Measurements from ENCODE around the gene ETV6.
A peak's percentile ranks its signal among the peaks of the same experiment; 100 is the strongest.

ETV6 gene

DNA sequence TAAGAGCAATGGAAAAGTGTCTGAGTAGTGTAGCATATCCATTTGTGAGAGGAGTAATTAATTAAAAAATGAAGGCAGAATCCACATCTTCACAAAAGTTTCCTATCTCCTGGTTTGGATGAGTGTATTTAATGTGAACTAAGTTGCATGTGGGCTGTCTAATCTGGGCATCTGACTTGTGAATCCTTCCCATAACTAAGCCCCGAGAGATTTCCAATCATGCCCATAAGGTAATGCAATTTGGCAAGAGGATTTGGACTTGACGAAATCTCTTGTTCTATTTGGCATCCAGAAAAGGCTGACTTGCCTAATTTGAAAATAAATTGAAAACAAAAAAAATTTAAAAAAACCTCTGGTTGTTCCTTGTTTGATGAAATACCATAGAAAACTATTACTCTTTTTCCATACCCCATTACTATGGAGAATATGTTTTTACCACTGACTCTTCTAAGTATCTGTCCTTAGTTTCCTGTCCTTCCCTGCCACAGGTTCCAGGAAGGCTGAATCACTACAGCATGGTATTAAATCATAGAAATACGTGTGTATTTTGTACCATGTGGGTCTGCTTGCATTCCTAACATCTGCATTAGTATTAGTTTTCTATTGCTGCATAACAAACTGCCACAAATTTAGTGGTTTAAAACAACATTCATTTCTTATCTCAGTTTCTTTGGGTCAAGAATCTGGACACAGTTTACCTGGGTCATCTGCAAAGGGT lies 48.4 kb downstream of the ETV6 start:
- DNase-seq = no peak

DNA sequence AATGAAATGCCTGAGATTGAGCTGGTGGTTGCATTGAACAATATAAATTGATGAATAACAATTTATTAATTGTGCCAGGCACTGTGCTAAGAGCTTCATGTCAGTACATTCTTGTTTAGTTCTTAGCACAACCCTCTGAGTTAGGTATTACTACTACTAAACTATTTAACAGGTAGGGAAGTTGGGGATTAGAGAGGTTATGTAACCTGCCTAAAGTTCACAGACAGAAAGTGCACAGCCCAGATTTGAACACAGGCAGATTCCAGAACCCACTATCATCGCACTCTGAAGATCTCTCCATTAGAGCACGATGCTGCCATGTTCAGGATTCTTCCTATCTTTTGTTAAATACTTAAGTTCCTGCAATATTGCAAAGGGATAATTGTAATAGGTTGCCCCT lies 49.3 kb downstream of the ETV6 start:
- DNase-seq = no peak

DNA sequence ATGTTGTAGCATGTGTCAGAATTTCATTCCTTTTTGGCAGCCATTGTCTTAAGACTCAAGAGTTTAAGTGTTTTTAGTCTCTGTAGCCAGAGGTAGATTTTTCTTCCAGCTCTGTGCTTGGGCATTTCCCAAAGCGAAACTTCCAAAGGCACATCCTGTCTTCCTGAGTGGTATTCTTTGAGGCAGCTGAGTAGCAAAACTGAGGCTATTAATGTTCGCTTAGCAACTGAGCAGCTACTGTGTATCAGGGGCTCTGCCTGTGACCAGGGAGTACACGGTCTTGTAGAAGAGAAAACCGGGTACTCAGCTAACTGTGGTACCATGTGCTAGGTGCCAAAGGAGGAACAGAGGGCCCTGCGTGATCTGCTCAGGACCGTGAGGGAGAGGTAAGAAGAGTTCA lies 52.0 kb downstream of the ETV6 start:
- no peak for DNase-seq

DNA sequence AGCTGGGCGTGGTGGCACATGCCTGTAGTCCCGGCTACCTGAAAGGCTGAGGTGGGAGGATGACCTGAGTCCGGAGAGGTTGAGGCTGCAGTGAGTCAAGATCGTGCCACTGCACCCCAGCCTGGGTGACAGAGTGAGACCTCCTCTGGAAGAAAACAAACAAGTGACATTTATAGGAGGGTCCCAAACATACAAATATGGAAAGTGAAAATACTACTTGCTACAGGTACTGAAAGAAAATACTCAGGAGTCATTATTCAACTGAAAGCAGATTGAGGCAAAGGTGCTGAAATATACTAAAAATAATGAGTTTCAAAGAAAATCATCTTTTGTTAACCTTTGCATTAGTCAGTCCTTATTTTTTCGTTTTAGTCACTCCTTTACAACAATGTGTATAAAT lies 53.5 kb downstream of the ETV6 start:
- DNase-seq = peak; percentile 36

DNA sequence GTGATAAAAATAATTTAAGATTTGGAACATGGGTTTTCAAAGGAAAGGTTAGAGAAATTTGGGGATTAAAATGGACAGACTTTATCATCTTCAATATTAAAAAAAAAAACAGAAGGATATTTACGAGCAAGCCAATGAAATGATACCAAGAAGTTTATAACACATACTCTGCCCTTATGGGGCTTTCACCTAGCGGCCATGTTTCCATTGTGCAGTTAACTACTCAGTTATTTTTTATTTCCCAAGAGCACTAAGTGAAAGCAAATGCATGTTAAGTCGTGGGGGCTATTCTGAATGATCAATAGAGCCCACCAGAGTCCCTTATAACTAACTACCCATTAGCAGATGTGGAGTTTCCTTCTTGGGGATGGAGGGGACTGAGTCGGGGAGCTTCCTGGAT lies 53.9 kb downstream of the ETV6 start:
- no peak for DNase-seq

DNA sequence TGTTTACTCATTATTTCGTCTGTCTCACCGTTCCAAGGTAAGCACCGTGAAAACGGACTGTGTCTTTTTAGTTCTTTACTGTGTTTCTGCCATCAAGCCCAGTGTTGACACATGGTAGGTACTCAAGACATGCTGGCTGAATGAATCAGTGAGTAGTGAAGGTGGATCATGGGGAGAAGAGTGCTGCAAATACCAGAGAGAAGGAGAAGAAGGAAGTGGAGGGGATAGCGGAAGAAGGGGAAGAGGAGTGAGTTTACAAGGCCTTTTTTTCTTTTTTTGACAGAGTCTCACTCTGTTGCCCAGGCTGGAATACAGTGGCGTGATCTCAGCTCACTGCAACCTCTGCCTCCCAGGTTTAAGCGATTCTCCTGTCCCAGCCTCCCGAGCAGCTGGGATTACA lies 54.6 kb downstream of the ETV6 start:
- DNase-seq = no peak

DNA sequence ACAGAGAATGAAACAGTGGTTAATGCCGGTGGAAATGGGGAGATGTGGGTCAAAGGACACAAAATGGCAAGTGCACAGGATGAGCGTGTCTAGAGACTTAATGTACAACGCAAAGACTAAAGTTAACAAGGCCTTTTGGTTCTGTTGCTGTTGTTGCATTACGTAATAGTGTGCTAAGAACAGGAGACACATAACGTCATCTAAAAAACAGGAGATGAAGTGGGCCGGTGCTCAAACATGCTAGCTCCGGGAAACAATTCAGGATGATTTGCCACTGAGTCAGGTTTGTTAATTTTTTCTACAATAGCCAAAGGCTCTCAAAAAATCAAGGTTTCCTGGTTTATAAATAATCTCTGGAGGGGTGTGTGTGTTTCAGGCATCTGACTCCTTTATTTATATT lies 55.5 kb downstream of the ETV6 start:
- DNase-seq = no peak

DNA sequence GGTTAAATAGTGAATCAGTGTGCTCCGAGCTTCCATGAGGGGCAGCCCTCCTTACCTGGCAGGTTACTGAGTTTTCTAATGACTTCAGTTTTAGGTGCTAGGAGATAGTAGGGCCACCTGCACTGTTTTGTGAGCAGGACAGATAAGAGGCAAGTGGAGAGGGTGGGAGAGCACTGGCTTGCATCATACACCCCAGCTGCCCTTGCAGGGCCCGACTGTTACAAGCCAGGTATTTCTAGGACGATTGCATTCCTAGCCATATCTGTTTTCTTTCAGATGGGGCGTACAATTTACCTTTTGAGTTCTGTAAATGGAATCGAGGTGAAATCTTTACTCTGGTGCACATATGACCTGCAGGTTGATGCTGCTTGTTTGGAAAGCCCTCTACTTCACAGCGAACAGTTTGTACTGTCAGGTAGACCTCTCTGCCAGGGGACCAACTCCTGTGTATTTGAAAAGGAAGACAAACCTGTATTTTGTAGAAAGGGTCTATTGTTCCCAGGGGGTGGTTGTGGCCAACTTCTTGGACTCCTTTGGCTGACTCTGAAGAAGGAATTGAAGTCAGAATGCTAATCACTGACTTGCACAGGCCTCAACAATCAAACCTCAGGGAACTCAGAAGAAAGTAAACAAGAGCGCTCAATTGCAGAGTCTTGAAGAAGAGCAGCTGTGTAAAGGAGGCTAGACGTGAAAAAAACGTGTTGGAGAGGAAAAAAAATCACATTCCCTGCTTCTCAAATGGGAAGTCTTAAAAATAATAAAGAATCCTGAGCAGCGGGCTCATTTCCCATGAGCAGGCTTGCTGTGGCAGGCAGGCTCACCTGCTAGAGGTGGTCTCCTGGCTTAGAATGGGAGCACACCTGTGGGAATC lies 57.3 kb downstream of the ETV6 start:
- no peak for DNase-seq

DNA sequence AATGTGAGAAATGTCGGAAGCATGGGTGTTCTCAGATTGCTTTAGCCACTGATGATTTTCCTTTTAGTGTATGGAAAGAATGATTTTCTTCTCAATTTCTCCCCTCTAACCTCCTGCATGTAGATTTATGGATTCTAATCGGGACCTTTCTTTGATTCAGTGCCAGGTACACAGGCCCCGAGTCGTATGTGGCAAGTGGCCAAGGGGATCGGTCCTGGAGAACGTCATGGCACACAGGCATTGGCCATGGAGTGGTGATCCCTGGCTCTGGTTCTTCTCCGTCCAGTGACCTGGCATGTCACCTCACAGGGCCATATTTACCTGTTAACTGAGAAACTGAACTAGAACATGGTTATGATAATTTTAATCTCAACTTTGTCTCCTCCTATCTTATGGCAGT lies 58.1 kb downstream of the ETV6 start:
- no peak for DNase-seq

DNA sequence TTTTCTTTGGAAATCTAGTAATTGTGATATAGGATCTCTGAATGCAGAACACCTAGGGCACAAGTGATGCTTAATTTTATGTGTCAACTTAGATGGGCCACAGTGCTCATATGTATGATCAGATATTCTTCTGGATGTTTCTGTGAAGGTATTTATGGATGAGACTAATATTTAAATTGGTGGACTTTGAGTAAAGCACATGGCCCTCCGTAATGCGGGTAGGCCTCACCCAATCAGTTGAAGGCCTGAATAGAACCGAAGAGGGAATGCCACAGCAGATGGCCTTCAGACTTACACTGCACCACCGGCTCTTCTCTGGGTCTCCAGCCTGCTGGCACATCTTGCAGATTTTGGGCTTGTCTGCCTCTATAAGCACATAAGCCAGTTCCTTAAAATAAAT lies 60.0 kb downstream of the ETV6 start:
- no peak for DNase-seq

DNA sequence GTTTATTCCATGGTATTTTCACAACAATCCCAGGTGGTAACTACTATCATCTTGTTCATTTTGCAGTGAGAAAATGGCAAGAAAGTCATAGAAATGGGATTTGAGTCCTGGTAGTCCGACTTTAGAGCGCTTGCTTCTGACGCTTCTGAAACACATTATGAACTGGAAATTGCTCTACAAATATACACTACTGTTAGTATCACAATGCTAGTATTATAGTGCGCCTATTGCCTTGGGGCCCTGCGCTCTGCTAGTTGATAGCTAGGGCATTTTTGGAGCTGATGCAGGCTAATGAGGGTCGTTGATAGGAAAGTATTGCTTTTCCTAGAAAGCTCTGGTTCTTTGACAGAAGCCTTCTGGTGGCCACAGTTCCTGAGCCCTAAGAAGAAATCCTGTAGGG lies 61.0 kb downstream of the ETV6 start:
- no peak for DNase-seq

DNA sequence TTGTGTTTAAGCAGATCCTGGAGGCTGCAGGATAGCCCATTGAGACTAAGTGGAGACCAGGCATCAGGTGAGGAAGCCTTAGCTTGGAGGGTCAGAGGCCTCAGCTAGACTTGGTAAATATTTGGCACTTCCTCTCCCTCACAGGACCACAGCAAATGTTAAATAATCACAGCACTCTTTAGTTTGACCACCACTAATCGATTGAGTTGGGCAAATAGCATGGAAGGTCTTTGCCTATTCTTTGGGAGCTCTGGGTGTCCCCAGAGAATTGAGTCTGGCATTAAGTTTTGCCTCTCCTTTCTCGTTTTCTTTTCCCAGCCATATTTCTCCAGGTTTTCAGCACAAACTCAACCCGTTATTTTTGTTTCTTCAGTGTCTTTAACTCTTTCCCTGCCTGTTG lies 61.4 kb downstream of the ETV6 start:
- DNase-seq = no peak

DNA sequence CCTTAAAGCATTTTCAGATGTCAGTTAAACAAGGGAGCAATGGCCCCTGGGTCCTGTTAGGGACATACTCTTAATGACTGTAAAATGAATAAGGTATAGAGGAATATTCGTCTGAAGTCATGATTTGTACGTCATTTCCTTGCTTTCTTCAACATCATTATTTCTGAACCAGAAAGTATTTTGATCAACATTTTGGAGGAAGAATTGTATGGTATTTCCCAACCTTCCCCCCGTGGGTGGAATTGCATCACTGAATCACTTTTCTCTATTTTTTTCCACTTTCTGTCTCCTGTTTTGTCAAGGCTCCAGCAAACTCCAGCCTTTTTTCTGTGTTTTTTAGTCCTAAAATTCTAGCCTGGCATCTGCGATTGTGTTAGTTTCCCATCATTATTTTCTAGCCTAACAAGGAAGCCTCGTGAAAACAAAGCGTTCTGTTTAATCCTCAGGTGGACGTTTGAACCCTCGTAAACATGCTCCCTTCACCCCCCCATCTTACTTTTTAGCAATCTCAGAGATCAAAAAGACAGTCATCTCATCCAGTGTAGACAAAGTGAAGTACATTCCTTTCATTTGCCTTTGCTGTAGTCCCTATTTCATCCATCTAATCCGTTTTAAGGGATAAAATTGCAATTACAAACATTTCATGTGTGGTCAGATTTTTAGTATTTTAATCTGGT lies 62.3 kb downstream of the ETV6 start:
- DNase-seq = no peak

DNA sequence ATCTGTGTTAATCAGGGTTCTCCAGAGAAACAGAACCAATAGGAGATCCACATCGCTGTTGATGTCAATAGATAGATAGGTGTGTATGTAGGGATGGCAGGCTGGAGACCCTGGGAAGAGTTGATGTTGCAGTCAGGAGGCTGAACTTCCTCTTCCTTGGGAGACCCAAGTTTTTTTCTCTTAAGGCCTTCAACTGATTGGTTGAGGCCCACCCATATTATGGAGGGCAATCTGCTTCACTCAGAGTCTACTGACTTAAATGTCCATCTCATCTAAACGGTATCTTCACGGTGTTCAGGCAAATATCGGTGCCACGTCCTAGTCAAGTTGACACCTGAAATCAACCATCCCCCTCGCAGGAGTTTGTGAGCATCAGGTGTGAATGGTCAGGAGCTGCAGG lies 63.0 kb downstream of the ETV6 start:
- DNase-seq = no peak

DNA sequence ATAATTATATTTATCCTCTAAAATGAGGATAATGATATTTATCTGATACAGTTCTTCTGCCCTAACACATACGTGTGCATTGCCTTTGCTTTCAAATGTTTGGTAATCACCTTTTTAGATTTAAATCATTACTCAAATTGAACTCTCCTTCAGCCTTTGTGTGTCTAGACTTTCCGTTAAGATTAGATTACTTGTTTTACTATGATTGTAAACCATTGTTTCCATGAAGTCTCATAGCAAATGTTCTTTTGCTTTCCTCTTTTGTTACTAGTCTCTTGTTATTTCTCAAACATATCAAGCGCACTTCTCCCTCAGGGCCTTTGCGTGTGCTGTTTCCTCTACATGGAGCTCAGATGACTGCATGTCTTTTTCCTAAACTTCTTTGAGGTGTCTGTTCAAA lies 63.7 kb downstream of the ETV6 start:
- DNase-seq = peak; percentile 19

DNA sequence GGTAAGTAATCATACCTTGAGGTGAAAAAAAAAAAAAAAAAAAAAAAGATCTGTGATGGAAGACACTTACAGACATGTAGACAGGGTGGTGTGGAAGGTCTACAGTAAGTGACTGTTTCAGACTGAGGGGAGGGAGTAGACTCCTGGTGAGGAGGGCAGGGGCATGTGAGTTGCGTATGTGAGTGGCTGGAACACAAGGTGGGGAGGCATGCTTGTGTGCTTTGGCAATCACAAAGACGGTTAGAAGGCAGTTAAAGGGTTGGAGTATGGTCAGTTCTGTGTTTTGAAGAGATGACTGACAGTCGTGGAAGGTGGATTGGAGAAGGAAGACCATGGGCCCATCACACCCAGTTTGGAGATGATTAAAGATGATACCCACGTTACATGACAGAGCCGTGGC lies 65.2 kb downstream of the ETV6 start:
- no peak for DNase-seq

DNA sequence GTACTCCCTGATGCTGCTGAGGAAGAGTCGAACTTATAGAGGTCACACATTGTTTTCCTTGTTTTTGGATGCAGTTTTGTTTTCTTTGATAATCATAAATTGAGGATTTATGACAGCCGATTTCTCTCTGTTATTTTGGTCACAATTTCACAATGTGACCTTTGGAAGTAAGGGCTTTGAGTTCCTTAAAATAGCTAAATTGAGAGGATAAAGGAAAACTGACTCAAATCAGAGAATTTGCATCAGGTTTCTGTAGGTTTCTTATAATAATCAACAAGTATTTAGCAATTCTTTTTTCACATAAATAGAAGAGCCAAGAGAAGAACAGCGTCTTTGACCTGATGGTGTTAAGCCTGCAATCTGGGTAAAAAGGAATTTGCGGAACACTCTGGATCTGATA lies 66.1 kb downstream of the ETV6 start:
- DNase-seq = no peak

DNA sequence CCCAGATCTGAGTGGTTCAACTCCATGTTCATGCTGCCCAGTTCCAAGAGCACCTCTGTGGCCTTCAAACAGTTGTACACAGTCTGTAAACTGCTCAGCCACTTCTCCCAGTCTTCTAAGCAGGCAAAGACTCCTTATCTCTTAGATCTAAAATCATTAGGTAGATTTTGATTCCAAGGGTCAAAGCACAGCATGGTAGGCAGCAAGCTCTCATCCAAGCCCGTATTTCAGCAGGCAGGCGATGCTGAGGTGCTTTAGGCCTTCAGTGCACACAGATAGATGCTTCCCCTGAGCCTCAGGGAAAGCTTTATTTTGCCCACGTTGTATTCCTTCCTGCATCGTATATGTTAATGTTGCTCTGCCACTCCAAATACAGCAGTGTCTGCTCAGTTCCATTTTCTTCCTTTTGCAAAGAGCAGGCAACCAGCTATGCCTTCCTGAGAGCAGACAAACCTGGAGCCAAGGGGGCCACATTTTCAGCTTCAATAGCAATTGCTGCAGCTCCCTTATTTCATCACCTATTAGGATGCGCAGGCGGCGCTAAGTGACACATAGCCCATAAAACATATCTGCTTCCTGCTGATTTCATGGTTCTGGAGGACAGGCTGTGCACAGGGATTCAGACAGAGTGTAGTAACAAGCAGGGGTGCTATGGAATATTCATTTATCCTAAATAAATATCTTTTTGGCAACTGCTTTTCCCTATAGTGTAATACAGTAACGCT lies 67.5 kb downstream of the ETV6 start:
- no peak for DNase-seq

DNA sequence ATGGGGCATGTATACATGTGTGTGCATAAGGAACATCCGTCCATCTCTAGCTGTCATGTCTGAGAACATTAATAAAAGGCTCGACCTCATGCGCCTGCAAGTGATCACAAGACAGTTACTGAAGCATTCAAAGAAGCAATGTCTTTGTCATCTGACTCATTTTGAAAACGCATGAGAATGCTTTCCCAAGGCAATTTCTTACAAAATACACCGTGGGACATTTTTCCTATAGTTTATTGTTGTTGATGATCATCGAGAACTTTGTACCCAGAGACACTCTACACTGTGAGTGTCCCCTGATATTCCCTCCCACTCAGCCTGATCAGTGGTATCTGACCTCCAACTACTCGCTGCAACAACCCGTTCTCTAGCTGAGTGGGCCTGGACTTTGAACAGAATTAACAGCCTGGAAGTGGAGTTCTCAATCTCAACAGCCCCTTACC lies 68.1 kb downstream of the ETV6 start:
- no peak for DNase-seq

DNA sequence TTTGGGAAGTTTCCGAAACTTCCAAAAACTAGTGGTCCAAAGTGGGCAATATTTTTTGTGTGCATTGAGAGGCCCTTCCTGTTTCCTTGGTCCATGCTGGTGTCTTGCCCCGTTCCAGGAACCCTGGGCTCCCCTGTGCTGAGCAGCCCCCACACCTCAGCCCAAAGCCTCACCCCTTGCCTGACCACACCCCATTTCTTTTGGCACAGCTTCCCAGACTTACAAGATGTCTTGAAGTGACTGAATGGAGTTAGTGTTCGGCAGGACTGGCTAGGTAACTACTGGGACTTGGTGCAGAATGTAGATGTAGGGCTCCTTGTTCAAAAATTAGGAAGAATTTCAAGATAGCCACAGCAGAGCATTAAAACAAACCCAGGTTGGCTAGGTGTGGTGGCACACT lies 68.6 kb downstream of the ETV6 start:
- DNase-seq = no peak

DNA sequence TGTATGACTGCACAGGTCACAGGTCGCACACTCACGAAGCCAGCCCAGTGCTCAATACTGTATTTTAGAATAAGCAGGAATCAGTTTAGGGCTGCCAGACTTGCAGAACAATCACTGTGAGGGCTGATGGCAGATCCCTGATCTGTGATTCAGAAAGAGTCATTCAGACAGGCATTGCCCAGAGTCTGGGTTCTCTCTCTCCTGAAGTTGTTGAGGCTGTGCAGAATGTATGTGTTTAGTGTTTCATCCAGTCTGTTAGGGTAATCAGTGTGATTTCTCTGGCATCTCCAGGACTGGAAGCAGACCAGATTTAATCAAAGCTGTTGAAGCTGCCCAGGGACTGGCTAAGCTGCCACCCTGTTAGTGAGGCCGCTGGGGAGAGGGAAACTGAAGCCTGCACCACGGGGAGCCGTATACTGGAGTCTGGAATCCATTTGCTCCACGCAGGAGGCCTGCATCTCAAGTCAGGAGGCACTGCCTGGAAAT lies 69.3 kb downstream of the ETV6 start:
- DNase-seq = no peak

DNA sequence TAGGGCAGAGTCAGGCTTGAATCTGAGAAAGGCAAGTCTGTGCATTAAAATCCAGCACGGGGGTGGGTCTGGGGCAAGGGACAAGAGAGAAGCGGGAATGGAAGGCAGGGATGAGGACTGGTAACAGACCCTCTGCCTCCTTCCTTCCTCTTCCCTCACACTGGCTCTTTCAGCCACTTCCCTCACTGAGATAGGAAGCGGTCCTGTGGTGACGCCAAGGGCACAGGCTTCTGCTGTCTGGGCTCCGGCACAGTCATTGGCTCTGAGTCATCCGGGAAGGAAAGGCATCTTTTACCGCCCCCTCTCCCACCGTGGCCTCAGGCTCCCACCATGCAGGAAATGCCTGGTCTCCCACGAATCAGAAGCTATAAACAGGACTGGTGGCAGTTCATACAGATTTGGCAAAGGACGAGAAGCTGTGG lies 70.2 kb downstream of the ETV6 start:
- peak; percentile 64 for DNase-seq

DNA sequence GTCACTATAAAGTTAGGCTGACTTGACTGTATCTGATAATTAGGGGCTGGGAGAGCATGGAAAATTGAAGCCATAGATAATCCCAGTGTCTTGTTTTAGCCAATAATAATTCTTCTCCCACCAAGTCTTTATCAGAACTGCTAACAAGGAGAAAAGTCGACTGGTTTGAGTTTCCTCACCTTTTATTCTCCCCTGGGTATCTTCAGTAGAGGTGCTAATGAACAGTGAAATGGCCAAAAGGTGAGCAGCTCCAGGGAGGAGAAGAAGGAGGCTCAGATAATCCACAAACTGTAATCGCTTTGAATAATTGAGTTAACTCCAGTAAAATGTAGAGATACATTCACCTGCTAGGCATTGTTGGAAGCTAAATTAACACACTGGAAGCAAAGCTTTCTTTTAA lies 72.6 kb downstream of the ETV6 start:
- DNase-seq = no peak

All from stimulated activated CD4-positive, alpha-beta T cell treated with anti-CD3 and anti-CD28 coated beads, Interleukin-15, amount 100 ng/mL, for 24 hours (primary cell).